Glutamatergic neuron (in vitro differentiated cells): ENCODE measurements around the gene TNN. TPM values are rescaled to one million over a fixed set of nuclear protein-coding genes. Genes with fewer than 3 reads are reported as not detected.

ENCODE experiments used
- DNase-seq: peaks from one replicate; pipeline ENCODE4 v3.0.0; 2022
- H3K27ac Mint-ChIP-seq: one replicate; pipeline ENCODE4 v1.8.0; 2020; ENCODE audit warnings: mild to moderate bottlenecking, mixed read lengths, inconsistent platforms; ENCODE audit not compliant: unreplicated experiment
- H3K27me3 Mint-ChIP-seq: one replicate; pipeline ENCODE4 v1.8.0; 2020; ENCODE audit warnings: mild to moderate bottlenecking, moderate library complexity, mixed read lengths, inconsistent platforms; ENCODE audit not compliant: unreplicated experiment
- H3K36me3 Mint-ChIP-seq: one replicate; pipeline ENCODE4 v1.8.0; 2020; ENCODE audit warnings: mild to moderate bottlenecking, mixed read lengths, inconsistent platforms; ENCODE audit not compliant: unreplicated experiment
- H3K4me1 Mint-ChIP-seq: one replicate; pipeline ENCODE4 v1.8.0; 2020; ENCODE audit warnings: mild to moderate bottlenecking, low read depth, mixed read lengths, inconsistent platforms; ENCODE audit not compliant: unreplicated experiment
- H3K4me3 Mint-ChIP-seq: one replicate; pipeline ENCODE4 v1.8.0; 2020; ENCODE audit warnings: mild to moderate bottlenecking, mixed read lengths, inconsistent platforms; ENCODE audit not compliant: unreplicated experiment
- H3K9me3 Mint-ChIP-seq: one replicate; pipeline ENCODE4 v1.8.0; 2020; ENCODE audit warnings: mild to moderate bottlenecking, moderate library complexity, mixed read lengths, inconsistent platforms; ENCODE audit not compliant: unreplicated experiment
- CTCF ChIP-seq: fragments of 200-600 bp; sonication (generic); IDR thresholded peaks from one replicate; pipeline ENCODE4 v1.5.0; 2021; ENCODE audit not compliant: partially characterized antibody, unreplicated experiment
- total RNA-seq: library from RNA; stranded (reverse); fragmentation: NEBNext Ultra II Directional; extraction: Animal tissue kit (Norgen Biotek cat#: 25700); gene quantifications from one replicate; pipeline ENCODE4 v1.2.1, GENCODE V29; 2021; ENCODE audit not compliant: unreplicated experiment

Gene TNN
- total RNA-seq, 1 donor from 2014 or later = not detected

DNA sequence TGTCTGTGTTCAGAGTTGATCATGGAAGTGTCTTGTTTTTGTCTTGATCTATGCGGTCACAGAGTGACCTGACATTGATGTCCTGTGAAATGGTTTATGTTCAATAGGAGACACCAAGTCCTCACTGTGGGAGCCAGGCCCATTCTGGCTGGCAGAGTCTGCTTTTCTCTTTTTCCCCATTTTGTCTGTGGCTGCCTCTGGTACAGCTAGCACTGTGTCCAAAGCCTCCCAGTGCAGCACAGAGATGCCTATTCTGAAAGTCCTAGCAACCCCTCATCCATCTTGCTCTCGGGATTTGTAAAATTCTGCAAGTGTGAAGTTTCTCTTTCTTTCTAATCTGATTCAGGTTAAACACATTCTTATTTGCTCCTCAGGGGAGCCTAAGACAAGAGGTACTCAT, 14.3 kb downstream of the TNN start:
- no peak for DNase-seq
- H3K4me3 Mint-ChIP-seq = no peak overlapping the region
- no peak for TF ChIP-seq CTCF
- no peak overlapping the region for H3K27ac Mint-ChIP-seq
- no peaks in the 10 kb centered on the region for H3K4me1 Mint-ChIP-seq
- H3K9me3 Mint-ChIP-seq = peaks cover 5% of the 10 kb centered on the region
- H3K36me3 Mint-ChIP-seq = no peaks in the 10 kb centered on the region
- no peaks in the 10 kb centered on the region for H3K27me3 Mint-ChIP-seq

DNA sequence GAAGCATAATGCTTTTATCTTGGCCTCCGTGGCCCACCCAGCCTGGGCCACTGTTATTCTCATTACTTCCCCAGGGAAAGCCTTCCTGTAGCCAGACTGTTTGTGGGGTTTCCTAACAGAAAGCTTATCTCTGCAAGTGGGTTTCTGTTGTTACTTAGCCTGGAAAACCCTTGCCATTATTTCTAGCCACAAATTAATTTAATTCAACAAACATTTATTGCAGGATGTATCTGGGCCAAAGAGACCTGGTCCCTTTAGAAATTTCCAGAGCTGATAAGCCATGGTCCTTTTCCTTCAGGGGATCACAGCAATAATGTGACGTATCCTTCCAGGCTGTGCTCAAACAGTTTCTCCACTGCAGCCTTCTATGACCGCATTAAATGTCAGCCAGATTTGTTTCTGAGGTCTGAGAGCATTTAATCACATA, 20.9 kb downstream of the TNN start:
- Mint-ChIP-seq H3K27ac (no peak overlapping the region), H3K4me3 (no peak overlapping the region), H3K27me3 (no peaks in the 10 kb centered on the region), H3K4me1 (peaks cover 7% of the 10 kb centered on the region), H3K36me3 (no peaks in the 10 kb centered on the region), H3K9me3 (no peaks in the 10 kb centered on the region)
- DNase-seq = no peak
- TF ChIP-seq CTCF = no peak

- Mint-ChIP-seq H3K27ac (no peak overlapping the region), H3K4me3 (no peak overlapping the region), H3K4me1 (peaks cover 7% of the 10 kb centered on the region), H3K27me3 (no peaks in the 10 kb centered on the region), H3K36me3 (no peaks in the 10 kb centered on the region), H3K9me3 (no peaks in the 10 kb centered on the region)
- no peak for TF ChIP-seq CTCF
- DNase-seq = peak; percentile 67
Measured at GRCh38 chr1:175089136-175089718, 21.6 kb downstream of the TNN start.

DNA sequence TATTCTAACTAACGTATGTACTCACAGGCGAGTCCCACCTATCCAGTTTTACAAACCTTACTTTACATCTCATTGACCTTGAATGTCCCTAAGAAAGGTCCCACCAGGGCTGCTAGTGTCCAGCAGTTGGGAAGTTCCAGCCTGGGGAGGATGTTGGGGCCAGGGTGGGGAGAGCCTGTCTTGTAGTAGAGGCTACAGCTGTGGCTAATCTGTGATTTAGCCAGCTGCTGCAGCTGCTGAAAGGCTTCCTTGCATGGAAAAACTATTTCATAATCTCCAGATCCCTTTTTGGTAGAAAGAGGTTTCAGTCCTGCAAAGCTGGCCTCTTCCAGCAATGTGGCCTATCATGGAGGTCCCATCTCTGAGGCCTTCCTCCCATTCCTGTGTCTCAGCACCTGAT, 23.1 kb downstream of the TNN start:
- Mint-ChIP-seq H3K36me3 (no peaks in the 10 kb centered on the region), H3K27me3 (no peaks in the 10 kb centered on the region), H3K4me3 (no peak overlapping the region), H3K9me3 (no peaks in the 10 kb centered on the region), H3K4me1 (peaks cover 7% of the 10 kb centered on the region), H3K27ac (no peak overlapping the region)
- no peak for TF ChIP-seq CTCF
- DNase-seq = no peak

DNA sequence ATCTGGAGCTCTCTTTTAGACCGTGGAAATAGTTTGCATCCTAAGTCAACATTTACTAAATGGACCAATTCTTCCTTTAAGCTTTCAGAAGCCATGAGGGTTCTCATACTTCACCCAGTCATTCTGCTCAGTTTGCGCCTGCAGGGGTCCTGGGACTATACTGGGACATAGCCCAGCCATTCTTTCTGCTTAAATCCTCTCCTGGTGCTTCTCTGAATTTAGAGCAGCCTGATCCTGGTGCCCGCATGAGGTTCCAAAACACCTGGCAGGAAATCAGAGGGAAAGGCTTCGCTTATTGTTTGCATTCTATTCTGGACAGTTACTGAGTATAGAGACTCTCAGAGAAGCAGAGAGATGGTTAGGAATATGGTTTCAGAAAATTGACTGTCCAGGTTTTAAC, 27.0 kb downstream of the TNN start:
- DNase-seq = no peak
- H3K27me3 Mint-ChIP-seq = no peaks in the 10 kb centered on the region
- no peaks in the 10 kb centered on the region for H3K9me3 Mint-ChIP-seq
- no peak overlapping the region for H3K27ac Mint-ChIP-seq
- no peak for TF ChIP-seq CTCF
- H3K4me3 Mint-ChIP-seq = no peak overlapping the region
- H3K36me3 Mint-ChIP-seq = no peaks in the 10 kb centered on the region
- H3K4me1 Mint-ChIP-seq = no peaks in the 10 kb centered on the region
